Measurements from ENCODE around the gene CENPX.

DNA sequence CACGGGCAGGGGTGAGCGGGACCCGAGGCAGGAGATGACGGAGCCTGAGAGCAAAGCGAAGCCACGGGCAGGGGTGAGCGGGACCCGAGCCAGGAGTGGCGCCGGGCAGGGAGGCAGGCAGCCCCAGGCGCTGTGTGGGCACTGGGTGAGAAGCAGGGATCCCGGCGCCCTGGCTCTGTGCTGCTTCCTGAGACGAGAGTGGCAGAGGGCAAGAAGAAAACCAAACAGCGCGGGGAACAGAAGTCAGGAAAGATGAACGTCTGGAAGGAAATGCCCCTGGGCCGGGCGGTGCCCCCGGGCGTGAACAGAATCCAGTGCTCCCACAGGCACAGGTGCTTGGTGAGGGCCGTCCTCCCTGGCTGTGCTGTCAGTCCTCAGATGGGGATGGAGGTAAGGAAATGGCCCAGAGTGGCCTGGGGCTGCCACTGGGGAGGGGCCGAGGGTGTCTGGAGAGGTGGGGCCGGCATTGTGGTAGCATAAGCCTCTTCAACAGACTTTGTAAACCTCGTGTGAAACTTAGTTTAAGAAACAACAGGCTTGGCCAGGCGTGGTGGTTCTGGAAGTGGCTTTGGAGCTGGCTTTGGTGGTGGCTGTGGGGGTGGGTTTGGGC lies 35.4 kb downstream of the CENPX start:
- TF ChIP-seq, protein P1, sequence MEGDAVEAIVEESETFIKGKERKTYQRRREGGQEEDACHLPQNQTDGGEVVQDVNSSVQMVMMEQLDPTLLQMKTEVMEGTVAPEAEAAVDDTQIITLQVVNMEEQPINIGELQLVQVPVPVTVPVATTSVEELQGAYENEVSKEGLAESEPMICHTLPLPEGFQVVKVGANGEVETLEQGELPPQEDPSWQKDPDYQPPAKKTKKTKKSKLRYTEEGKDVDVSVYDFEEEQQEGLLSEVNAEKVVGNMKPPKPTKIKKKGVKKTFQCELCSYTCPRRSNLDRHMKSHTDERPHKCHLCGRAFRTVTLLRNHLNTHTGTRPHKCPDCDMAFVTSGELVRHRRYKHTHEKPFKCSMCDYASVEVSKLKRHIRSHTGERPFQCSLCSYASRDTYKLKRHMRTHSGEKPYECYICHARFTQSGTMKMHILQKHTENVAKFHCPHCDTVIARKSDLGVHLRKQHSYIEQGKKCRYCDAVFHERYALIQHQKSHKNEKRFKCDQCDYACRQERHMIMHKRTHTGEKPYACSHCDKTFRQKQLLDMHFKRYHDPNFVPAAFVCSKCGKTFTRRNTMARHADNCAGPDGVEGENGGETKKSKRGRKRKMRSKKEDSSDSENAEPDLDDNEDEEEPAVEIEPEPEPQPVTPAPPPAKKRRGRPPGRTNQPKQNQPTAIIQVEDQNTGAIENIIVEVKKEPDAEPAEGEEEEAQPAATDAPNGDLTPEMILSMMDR (IDR thresholded peaks at IDR 0.05), result no peak
- no peak for TF ChIP-seq POLR2A (IDR thresholded peaks at IDR 0.05)

Data from esophagus squamous epithelium (tissue), 4 donors.